Dedifferentiated amniotic fluid mesenchymal stem cell (primary cell): ENCODE measurements around the gene ARMC3.
"Not testable (repeated sequence)": the region's sequence is repeated elsewhere in the genome, so short reads cannot be mapped to it uniquely, and the experiment has no call there.

Source experiments
- DNase-seq: peaks from one replicate; pipeline ENCODE4 v3.0.0-alpha.2; 2016; ENCODE audit errors: extremely low spot score

The ARMC3 gene

DNA sequence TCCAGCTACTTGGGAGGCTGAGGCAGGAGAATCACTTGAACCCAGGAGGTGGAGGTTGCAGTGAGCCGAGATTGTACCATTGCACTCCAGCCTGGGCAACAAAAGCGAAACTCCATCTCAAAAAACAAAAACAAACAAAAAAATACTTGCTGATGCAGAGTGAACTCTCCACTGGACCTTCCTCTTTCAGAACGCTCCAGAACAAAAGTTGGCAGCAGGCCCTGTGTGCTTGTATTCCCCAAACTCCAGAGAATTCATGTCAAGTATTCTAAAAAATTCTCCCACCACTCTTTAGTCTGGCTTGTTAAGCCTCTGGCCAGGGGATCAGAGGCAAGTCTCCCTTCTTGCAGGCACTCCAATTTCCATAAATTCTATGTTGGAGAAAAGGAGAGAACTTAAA, 144.7 kb downstream of the ARMC3 start:
- DNase-seq: not testable (repeated sequence)

DNA sequence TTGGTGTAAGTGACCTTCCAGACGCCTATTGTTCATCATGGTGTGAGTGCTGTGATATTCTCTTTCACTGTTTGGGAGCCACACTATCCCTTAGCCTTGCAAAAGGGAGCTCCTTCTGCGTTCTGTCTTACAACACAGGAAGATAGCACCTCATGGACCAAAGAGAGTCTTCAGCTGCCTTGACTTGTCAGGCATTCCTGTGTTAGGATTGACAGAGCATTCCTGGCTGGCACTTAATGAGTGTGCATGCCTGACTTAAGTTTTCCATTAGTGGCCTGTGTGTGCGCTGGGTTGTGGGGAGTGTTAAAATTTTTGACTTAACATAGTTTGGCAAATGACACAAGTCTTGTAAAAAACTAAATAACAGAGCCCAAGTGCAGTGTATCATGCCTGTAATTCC, 145.7 kb downstream of the ARMC3 start:
- DNase-seq: no peak

DNA sequence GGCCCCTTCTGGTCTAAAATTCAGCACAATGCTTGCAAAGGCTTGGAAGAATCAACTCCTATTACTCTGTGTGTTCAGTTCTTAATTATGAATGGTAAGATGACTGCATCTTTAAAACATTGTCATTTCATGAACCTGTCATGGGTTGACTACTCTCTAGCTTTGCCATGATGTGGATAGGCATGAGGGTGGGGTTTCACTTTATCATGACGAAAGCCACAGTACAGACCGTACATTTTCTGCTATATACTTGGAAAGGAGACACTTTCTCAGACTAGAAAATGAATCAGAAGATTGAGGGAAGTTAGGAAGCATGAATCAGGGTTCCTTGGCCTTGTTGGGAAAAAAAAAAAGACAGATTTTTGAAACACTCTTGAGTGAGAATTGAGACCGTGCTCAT, 147.8 kb downstream of the ARMC3 start:
- no peak for DNase-seq

DNA sequence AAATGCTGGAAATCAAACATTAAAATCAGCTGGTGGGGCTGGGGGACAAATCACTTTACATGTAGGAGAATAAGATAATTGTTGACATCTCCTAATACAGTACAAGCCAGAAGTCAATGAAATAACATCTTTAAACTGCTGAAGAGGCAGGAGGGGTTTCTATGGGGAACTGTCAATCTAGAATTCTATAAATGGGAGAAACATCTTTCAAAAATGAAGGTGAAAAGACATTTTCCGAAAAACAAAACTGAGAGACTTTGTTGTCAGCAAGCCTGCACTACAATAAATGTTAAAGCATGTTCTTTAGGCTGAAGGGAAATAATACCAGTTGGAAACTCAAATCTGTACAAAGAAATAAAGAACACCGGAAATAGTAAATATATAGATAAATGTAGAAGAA, 150.3 kb downstream of the ARMC3 start:
- no peak for DNase-seq

DNA sequence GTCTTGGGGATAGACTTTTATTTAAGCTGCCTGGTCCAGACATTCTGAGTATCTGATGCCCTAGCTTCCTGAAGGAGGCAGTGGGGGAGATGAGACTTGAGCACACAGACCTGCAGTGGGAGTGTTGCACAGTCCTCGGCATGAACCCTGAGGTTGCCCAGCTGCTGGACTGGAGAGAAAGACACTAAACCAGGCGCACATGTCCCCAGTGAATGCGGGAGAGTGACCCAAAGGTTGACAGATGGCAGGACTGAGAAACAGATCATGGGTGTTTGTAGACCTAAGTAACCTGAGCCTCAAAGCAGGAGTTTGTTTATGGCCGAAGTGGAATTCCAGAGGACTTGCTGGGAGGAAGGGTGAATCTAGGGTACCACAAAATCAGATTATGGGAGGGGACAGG, 151.8 kb downstream of the ARMC3 start:
- DNase-seq: no peak

DNA sequence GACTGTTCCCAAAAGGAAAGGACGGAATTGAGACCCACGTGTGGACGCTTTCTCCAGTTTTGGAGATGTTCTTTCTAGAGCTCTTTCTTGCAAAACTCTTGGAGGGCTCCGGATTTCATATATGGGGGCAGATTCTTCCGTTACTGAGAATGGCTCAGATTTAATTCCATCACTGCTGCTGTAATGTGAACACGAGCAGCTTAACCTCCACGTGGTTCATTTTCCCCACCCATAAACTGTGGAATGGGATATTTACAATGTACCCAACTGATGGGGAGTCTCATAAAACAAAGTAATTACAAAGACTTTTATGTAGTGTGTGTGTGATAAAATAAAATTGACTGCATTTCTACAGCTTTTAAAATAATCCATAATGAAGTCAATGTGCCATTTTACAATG, 152.4 kb downstream of the ARMC3 start:
- DNase-seq: no peak

DNA sequence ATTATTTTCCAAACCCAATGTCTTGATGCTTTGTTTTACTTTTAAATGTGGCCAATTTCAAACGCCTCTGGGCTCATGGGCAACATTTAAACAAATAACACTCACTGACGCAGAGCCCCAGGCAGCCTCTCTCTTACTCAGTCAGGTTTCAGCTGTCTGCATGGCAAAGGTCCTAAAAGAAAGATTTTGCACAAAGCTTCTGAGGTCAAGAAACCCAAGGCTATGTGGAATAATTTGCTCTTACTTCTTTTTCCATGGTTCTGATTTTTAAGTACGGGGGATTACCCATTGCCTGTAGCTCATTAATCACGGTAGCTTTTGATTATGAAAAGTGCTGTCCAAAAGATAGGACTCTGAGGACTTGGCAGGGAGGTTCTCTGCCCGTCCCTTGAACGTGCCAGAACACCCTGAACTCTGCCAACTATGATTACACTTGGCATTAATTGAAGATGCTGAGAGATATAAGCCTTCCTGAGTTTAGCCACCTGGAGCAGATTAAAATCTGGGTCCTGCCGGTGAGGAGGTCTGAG, 153.4 kb downstream of the ARMC3 start:
- DNase-seq: no peak

DNA sequence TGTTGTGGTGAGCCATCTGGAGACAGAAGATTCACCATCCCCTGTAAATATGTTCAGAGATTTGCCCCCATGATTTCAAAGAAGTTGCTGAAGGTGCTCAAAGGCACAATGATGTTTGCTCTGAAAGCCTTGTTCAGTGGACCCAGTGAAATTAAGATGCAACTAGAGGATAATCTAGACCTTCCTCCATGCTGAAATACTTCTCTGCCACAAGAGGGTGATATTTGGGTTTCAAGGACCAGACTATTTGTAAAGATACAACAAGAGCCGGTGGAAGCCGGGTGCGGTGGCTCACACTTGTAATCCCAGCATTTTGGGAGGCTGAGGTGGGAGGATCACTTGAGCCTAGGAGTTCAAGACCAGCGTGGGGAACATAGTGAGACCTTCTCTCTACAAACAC, 154.0 kb downstream of the ARMC3 start:
- DNase-seq: no peak
